ENCODE results near the gene NUDT21. TPM values are rescaled to one million over a fixed set of nuclear protein-coding genes. Genes with fewer than 3 reads are reported as not detected.
"Not testable (repeated sequence)": the region's sequence is repeated elsewhere in the genome, so short reads cannot be mapped to it uniquely, and the experiment has no call there.

Gene NUDT21
- total RNA-seq, 4 donors from 2014 or later, result 43.0 to 72.6 (median 55.6) TPM

GRCh38 chr16:56382459-56382858 lies 68.7 kb downstream of the NUDT21 start:
- TF ChIP-seq CTCF (IDR thresholded peaks at IDR 0.05) (no peak), POLR2A (IDR thresholded peaks at IDR 0.05) (no peak), EP300 (IDR thresholded peaks at IDR 0.05) (no peak), POLR2AphosphoS5 (IDR thresholded peaks at IDR 0.05) (no peak)
- no peak overlapping the region for H3K4me3 ChIP-seq
- no peak overlapping the region for H3K27ac ChIP-seq
- no peaks in the 10 kb centered on the region for H3K4me1 ChIP-seq
- peaks cover 0 to 93% of the 10 kb centered on the region in 2 donors for H3K36me3 ChIP-seq
- H3K27me3 ChIP-seq, result no peaks in the 10 kb centered on the region
- peaks cover 0 to 23% (median 0%) of the 10 kb centered on the region in 3 donors for H3K9me3 ChIP-seq
- ATAC-seq, result no peak
- WGBS, 2 donors (ENCODE audit: low coverage in 1 of 2), result 93 to 96% methylated on average over 4 of the region's 4 CpGs

- 94% methylated on average over 2 to 3 of the region's 3 CpGs for WGBS, 2 donors (ENCODE audit: low coverage in 1 of 2)
- not testable (repeated sequence) for H3K27ac ChIP-seq, H3K4me1 ChIP-seq, ATAC-seq, H3K4me3 ChIP-seq, H3K27me3 ChIP-seq
- H3K36me3 ChIP-seq, result peaks cover 0 to 83% of the 10 kb centered on the region in 2 donors
- peaks cover 0 to 23% (median 0%) of the 10 kb centered on the region in 3 donors for H3K9me3 ChIP-seq
These were observed 70.2 kb downstream of the NUDT21 start for GRCh38 chr16:56380778-56381485.

Other genes with a start within 250 kb of the NUDT21 start
- gene AMFR, start 25.8 kb downstream of the NUDT21 start, total RNA-seq, result 100 to 1,000 TPM; 172 to 216 (median 194) TPM
- gene OGFOD1, start 222 bp upstream of the NUDT21 start, total RNA-seq, result 10 to 100 TPM; 40.6 to 55.1 (median 50.4) TPM
- 10 to 100 TPM; 29.4 to 51.2 (median 45.5) TPM for gene BBS2, start 68.7 kb upstream of the NUDT21 start, total RNA-seq
- gene MT4, start 113.7 kb upstream of the NUDT21 start, total RNA-seq, result not detected
- gene MT3, start 138.2 kb upstream of the NUDT21 start, total RNA-seq, result 1 to 10 TPM in 2 of 4 donors, not detected in 2; 2.0 to 3.6 TPM
- gene MT2A, start 157.3 kb upstream of the NUDT21 start, total RNA-seq, result 100 to 1,000 TPM in 2 of 4 donors, 10 to 100 TPM in 2; 27.2 to 216 (median 119) TPM
- 100 to 1,000 TPM; 101 to 194 (median 144) TPM for gene MT1E, start 174.4 kb upstream of the NUDT21 start, total RNA-seq
- 10 to 100 TPM in 2 of 4 donors, 1 to 10 TPM in 2; 2.6 to 36.9 (median 6.9) TPM for gene MT1M, start 181.3 kb upstream of the NUDT21 start, total RNA-seq
- 100 to 1,000 TPM in 1 of 4 donors, 10 to 100 TPM in 1, 1 to 10 TPM in 1, not detected in 1; 9.9 to 171 (median 25.5) TPM for gene MT1A, start 187.3 kb upstream of the NUDT21 start, total RNA-seq
- not detected for gene MT1B, start 200.6 kb upstream of the NUDT21 start, total RNA-seq
- gene MT1F, start 206.6 kb upstream of the NUDT21 start, total RNA-seq, result 1 to 10 TPM in 2 of 4 donors, not detected in 2; 1.7 to 4.6 TPM
- 10 to 100 TPM in 3 of 4 donors, not detected in 1; 16.0 to 40.0 (median 21.6) TPM for gene MT1G, start 216.7 kb upstream of the NUDT21 start, total RNA-seq
- gene MT1H, start 218.5 kb upstream of the NUDT21 start, total RNA-seq, result not detected
- 100 to 1,000 TPM; 265 to 685 (median 330) TPM for gene MT1X, start 231.1 kb upstream of the NUDT21 start, total RNA-seq